Measurements from ENCODE around the gene RAPGEF1.
"Not testable (repeated sequence)": the region's sequence is repeated elsewhere in the genome, so short reads cannot be mapped to it uniquely, and the experiment has no call there.

Gene RAPGEF1

DNA sequence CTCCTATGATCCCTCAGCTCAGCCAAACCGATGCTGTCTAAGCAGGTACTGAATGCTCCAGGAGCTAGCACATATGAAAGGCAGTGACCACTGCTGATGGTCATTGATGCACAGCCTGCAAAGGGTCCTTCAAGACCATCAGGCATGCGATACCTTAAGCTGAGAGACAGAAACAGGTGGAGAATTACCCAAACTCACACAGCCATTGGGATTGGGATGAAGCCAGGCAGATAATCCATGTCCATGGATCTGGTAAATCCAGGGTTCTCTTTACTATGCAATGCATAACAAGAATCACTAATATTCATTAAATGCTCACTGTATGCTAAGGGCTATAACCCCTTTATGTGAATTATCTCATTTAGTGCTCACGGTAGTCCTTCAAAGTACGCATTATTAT lies 36.2 kb downstream of the RAPGEF1 start:
- DNase-seq, result no peak

DNA sequence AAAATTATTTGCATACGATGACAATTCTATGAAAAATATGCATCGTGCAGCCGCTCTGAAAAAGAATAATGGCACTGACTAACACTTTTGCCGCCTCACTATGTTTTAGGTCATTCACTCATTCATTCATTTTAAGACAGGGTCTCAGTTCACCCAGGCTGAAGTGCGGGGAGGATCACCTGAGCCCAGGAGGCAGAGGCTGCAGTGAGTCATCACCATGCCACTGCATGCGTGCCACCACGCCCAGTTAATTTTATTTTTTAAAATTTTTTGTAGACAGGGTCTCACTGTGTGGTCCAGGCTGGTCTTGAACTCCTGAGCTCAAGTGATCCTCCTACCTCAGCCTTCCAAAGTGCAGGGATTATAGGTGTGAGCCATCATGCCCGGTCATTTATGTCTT lies 37.0 kb downstream of the RAPGEF1 start:
- DNase-seq, result no peak

- no peak for DNase-seq
Measured at GRCh38 chr9:131701789-131702337, 38.0 kb downstream of the RAPGEF1 start.

- no peak for DNase-seq
Measured at GRCh38 chr9:131701436-131701781, 38.5 kb downstream of the RAPGEF1 start.

DNA sequence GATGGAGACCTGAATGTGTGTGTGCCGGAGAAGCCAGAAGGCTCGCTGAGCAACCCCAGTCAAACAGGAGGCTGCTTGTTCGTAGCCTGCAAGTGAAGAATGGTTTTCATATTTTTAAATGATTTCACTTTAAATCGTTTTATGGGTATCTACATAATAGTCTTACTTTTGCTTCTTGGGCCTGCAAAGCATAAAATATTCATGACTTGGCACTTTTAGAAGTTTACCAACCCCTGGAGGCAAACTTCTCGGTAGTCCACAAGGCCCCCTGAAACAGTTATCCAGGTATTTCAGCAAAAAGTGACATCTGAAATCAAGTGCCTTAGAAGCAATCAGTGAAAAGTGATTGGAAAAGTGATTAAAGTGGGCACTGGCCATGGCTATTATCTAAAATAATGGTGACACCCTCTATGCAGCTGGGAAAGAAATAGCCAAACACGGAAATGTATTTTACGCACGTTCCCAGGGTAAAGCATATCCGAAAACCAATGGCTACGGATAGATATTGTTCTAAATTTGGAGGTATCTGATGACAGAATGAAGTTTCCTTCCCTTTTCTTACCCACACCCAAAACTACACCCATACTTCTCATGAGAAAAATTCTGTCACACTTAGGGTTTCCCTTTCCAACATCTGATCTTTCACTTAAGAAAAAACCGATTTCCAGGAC lies 39.0 kb downstream of the RAPGEF1 start:
- DNase-seq, result no peak

DNA sequence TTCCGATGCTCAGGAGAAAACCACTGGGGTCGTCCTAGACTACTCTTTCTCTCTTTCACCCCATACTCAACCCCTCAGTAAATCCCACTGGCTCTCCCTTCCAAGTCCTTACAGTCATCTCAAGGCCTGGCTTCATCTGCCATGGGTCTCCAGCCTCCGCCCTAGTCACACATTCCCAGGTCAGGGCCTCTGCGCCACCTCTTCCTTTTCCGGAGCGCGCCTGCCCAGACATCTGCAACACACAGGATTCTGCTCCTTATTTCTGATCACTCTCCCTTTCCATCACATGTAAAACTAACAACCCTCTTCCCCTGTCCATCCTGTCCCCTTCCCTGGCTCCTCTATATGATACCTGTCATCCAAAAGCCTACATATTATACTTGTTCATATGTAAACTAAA lies 39.8 kb downstream of the RAPGEF1 start:
- no peak for DNase-seq

DNA sequence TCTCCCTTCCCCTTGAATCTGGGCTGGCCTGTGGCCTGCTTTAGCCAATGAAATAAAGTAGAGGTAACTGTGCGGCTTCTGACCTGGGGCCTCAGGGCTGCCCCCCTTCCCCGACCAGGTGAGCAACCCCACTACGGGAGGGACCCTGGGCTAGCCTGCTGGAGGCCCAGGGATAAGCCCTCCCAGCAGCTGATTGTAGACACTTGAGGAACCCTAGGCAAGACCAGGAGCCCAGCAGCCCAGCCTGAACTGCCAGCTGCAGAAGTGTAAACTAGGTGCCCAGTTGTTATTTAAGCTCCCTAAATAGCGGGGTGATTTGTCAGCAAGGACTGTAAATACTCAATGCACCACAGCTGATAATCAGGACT lies 41.3 kb downstream of the RAPGEF1 start:
- no peak for DNase-seq

DNA sequence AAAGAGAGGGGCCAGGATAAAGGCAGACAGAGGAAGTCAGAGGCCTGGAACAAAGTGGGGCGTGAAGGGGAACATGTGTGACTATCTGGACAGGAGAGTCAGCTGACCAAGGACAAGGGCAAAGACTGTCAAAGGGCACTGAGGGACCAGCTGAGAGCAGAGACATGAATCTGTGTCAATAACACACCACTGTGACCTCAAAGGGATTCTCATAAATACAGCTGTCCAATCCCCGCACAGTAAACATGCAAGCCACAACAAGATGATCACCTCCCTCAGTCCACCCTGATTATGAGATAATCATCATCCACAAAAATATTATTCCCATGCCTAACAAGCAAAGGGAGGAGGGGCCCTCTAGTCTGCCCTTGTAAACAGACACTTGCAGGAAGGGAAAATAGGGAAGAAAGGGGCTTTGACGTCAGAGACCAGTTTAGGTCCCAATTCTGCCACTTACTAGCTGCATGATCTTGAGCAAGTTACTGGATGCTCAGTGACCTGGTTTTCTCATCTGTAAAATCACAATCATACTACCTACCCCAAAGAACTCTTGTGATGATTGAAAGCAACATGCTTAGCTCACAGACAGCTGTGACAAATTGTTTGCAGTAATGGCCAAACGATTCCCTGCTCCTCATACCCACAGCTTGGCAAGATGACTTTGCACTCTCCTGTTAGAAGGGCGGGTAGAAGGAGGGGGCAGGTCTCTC lies 41.8 kb downstream of the RAPGEF1 start:
- no peak for DNase-seq

DNA sequence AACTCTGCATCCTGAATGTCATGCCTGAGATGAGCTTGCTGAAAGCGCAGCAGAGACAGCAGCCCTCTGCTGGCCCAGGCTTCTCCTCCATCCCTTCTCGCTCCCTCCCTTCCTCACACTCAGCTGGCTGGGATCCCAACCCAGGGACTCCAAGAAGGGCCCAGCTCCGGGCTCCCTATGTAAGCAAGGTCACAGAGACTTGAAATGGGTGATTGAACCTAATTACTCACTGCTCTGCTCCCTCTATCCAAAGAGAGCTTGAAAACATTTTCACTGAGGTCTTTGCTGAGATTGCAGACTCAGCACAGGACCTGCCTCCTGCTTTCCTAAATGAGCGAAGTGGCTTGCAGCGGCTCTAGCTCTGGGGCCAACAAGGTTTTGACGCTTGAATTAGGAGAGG lies 42.8 kb downstream of the RAPGEF1 start:
- no peak for DNase-seq

GRCh38 chr9:131695836-131696460 lies 43.9 kb downstream of the RAPGEF1 start:
- no peak for DNase-seq

GRCh38 chr9:131695366-131695765 lies 44.5 kb downstream of the RAPGEF1 start:
- no peak for DNase-seq

DNA sequence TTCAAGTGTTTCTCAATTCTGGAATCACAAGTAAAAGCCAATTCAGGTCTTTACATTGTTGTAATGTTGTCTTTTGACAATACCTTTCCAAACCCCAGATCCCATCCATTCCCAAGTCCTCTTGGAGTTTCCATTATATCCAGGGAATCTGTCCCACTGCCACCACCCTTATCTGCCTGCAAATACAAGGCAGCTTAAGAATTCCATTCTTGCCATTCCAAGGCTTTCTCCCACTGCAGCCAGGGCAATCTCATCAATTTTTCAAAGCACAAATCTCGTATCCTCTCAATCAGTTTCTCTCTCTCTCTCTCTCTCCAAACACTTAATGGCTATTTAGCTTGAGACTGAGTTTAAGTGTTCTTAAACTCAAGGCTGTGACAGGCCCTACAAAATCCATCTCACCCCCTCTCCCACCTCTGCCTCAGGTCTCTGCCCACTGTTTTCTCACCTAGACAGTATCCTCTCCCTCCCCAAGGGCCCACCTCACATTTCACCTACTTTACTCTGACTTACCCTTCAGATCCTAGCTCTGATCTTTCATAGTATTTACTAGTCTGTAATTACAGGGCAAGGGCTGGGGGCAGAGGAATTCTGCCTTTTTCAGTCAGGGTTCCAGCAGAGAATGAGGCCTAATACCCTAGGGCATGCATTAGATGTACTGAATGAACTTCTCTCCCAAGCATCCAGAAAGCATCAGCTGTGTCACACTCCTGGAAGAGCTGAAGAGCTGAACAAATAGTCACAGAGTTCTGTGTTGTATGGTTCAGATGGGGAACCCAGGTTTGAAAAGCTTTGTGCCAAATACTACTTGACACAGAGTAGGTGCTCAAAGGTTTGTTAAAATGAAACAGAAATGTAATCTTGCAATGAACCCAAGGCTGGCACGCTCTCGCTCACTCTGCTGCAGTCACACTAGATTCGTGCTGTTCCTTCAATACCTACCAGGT lies 46.0 kb downstream of the RAPGEF1 start:
- DNase-seq, result no peak

GRCh38 chr9:131692612-131693562 lies 47.0 kb downstream of the RAPGEF1 start:
- DNase-seq, result no peak

DNA sequence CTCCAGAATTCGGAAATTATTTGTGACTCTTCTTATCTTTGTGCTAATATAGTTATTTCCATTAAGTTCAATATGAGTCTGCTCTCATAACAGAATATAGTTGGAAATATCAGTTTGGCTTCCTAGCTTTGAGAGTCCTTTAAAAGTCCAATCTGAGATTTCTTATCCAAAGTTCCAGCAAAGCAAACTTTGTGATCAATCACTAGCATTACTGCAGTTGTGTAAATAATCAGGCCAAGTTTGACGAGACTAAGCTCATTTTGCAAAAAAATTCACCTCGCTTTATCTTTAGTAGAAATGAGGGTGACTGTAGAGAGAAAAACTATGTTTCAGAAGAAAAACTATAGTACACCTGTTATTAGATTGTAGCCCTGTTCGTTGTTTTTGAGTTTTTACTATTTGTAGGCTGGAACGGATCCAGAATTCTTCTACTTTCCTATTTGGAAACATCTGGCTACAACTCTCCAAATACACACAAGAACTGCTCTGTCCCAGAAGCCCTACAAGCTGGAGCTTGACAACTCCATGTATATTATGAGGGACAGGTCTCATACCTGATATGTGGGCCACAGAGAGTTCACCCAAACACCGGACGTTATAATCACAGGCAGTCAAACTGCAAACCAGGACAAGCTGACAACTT lies 47.8 kb downstream of the RAPGEF1 start:
- DNase-seq, result no peak

GRCh38 chr9:131690941-131691573 lies 48.8 kb downstream of the RAPGEF1 start:
- no peak for DNase-seq

DNA sequence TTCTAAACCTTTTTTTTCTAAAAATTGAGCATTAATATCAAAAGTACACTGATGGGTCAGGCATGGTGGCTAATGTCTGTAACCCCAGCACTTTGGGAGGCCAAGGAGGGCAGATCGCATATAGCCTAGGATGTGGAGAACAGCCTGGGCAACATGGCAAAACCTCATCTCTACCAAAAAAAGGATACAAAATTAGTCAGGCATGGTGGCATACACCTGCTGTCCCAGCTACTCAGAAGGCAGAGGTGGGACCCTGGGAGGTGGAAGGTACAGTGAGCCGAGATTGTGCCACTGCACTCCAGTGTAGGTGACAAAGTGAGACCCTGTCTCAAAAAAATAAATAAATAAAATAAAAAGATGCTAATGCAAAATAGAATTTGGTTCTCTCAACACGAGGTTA lies 49.4 kb downstream of the RAPGEF1 start:
- DNase-seq, result no peak

DNA sequence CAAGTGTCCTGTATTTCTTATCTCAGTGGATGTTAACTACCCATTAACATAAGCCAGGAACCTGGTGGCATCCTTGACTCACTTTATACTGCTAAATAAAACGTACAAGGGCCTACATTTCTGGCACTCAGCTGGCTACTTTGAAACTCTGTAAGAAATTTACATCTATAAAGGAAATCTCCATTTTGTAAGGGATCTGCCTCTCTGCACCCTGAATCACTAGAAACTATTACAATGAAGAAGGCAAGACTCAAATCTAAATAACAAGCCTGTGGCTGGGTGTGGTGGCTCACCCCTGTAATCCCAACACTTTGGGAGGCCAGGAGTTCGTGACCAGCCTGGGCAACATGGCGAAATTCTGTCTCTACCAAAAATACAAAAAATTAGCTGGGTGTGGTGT lies 51.5 kb downstream of the RAPGEF1 start:
- DNase-seq, result no peak

DNA sequence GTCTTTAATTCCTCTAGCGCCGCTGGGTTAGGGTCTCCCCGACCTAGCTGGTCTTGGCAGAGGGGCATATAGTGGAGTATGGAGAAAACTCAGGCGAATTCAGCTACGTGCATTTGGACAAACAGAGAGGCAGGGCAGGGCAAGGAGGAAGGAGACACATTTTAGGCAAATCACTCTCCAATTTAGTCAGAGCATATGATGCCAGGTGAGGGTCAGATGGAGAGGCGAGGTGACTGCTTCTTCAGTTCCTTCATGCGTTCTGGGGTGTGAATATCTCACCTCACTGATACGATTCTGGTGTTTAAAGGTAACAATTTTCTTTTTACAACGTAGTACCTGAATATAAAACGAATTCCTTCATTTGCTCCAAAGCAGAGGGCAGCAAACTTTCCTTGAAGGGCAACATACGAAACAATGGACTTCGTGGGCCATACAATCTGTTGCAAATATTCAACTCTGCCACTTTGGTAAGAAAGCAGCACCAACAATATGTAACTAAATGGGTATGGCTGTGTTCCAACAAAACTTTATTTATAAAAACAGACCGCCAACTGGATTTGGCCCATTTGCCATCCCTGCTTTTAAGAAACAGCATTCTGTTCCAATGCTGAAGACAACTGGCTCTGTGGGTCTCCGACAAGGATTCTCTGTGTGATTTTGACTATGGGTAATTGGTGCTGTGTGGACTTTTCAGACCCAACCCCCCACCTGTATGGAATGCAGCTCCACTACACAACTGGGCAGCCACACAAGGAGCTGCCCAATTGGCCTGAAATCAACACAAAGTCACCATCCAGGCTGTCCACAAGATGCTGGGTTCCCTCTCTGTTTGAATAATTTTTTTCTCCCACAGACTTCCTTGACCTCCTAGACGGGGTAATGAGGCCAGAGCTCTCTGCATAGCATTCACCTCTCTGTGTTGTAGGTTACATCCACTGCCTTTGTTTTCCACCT lies 53.8 kb downstream of the RAPGEF1 start:
- DNase-seq, result no peak

GRCh38 chr9:131683094-131683493 lies 56.8 kb downstream of the RAPGEF1 start:
- not testable (repeated sequence) for DNase-seq

GRCh38 chr9:131682261-131682660 lies 57.6 kb downstream of the RAPGEF1 start:
- DNase-seq, result no peak
